SKM-1 (cell line): ENCODE measurements around the gene ASPSCR1.

Source experiments
- DNase-seq: peaks from one replicate; lab custom pipeline; 2025; ENCODE audit not compliant: unreplicated experiment; lab: John Stamatoyannopoulos, UW

The ASPSCR1 gene

GRCh38 chr17:81959362-81960129 is 17.9 kb upstream of the ASPSCR1 start:
- no peak for DNase-seq

GRCh38 chr17:81960130-81960958 is 17.1 kb upstream of the ASPSCR1 start:
- no peak for DNase-seq

- DNase-seq: no peak
Measured at GRCh38 chr17:81961087-81961511, 16.3 kb upstream of the ASPSCR1 start, which contains the start of gene NOTUM. TSS of gene NOTUM (minus strand) at chr17:81961187. CDS start at chr17:81960909, 278 bp downstream.

- DNase-seq: no peak
Measured at GRCh38 chr17:81961521-81962498, 15.6 kb upstream of the ASPSCR1 start.

GRCh38 chr17:81962499-81963441 is 14.7 kb upstream of the ASPSCR1 start:
- DNase-seq: no peak

GRCh38 chr17:81964081-81964849 is 13.2 kb upstream of the ASPSCR1 start:
- DNase-seq: no peak

GRCh38 chr17:81966343-81967243 is 10.8 kb upstream of the ASPSCR1 start:
- no peak for DNase-seq

- no peak for DNase-seq
Measured at GRCh38 chr17:81967244-81967532, 10.2 kb upstream of the ASPSCR1 start.

GRCh38 chr17:81967533-81968395 is 9.7 kb upstream of the ASPSCR1 start:
- DNase-seq: no peak

- DNase-seq: no peak
Measured at GRCh38 chr17:81968396-81968745, 9.1 kb upstream of the ASPSCR1 start.

GRCh38 chr17:81968850-81969812 is 8.3 kb upstream of the ASPSCR1 start:
- DNase-seq: no peak

- no peak for DNase-seq
Measured at GRCh38 chr17:81973432-81973831, 4.0 kb upstream of the ASPSCR1 start.

- DNase-seq: no peak
Measured at GRCh38 chr17:81976332-81977210, 858 bp upstream of the ASPSCR1 start.

- DNase-seq: no peak
Measured at GRCh38 chr17:81978524-81979298, 1.3 kb downstream of the ASPSCR1 start.

GRCh38 chr17:81980122-81980521 is 2.7 kb downstream of the ASPSCR1 start:
- no peak for DNase-seq
